Activated T-helper 1 cell treated with Interleukin-2 at 50 U/mL for 16 hours (primary cell): ENCODE measurements around the gene ZNF367.

ENCODE experiments used
- DNase-seq: peaks from one replicate; pipeline ENCODE4 v3.0.0-alpha.2; 2020; ENCODE audit warnings: low read depth

The ZNF367 gene

GRCh38 chr9:96436456-96437126 is 18.4 kb upstream of the ZNF367 start:
- no peak for DNase-seq

GRCh38 chr9:96436063-96436455 is 17.9 kb upstream of the ZNF367 start:
- DNase-seq = no peak

- DNase-seq = no peak
Observed at GRCh38 chr9:96435345-96435744, 17.2 kb upstream of the ZNF367 start.

GRCh38 chr9:96430377-96430776 is 12.2 kb upstream of the ZNF367 start:
- DNase-seq = no peak

- no peak for DNase-seq
Observed at GRCh38 chr9:96429732-96430131, 11.6 kb upstream of the ZNF367 start.

- no peak for DNase-seq
Observed at GRCh38 chr9:96425500-96426169, 7.5 kb upstream of the ZNF367 start.

- DNase-seq = no peak
Observed at GRCh38 chr9:96423985-96424336, 5.8 kb upstream of the ZNF367 start.

- DNase-seq = no peak
Observed at GRCh38 chr9:96423322-96423984, 5.3 kb upstream of the ZNF367 start.

- no peak for DNase-seq
Observed at GRCh38 chr9:96420468-96421219, 2.5 kb upstream of the ZNF367 start.

GRCh38 chr9:96419691-96419969 is 1.5 kb upstream of the ZNF367 start:
- no peak for DNase-seq

- DNase-seq = peak; percentile 36
Observed at GRCh38 chr9:96418920-96419690, 935 bp upstream of the ZNF367 start.

GRCh38 chr9:96417661-96418082 is 498 bp downstream of the ZNF367 start:
- peak; percentile 4 for DNase-seq

GRCh38 chr9:96417051-96417586 is 1.1 kb downstream of the ZNF367 start:
- DNase-seq = peak; percentile 86

GRCh38 chr9:96413302-96414221 is 4.6 kb downstream of the ZNF367 start:
- no peak for DNase-seq

- no peak for DNase-seq
Observed at GRCh38 chr9:96412174-96412913, 5.8 kb downstream of the ZNF367 start.

GRCh38 chr9:96411129-96411838 is 6.9 kb downstream of the ZNF367 start:
- no peak for DNase-seq

GRCh38 chr9:96408409-96409280 is 9.5 kb downstream of the ZNF367 start:
- DNase-seq = no peak

GRCh38 chr9:96400132-96400910 is 17.8 kb downstream of the ZNF367 start:
- no peak for DNase-seq
